A673 (cell line): ENCODE measurements around the gene IL1RAPL2. TPM values are rescaled to one million over a fixed set of nuclear protein-coding genes. Genes with fewer than 3 reads are reported as not detected.

ENCODE experiments used
- BruUV-seq: library from RNA; stranded (reverse); fragments of 400-500 nt; replicated peaks from 2 replicates; lab custom pipeline; 2021; lab: Mats Ljungman, UMichigan
- CTCF ChIA-PET: fragments of 300-600 bp; sonication (Branson Sonifier 250); formaldehyde crosslinking; loops from one replicate; lab custom pipeline; 2022; ENCODE audit warnings: antibody characterized with exemption; lab: Charles Lee
- POLR2A ChIA-PET: fragments of 300-600 bp; sonication (Branson Sonifier 250); formaldehyde crosslinking; loops from one replicate; lab custom pipeline; 2022; ENCODE audit warnings: antibody characterized with exemption; ENCODE audit not compliant: low non-redundant PET; lab: Charles Lee
- DNase-seq: peaks from one replicate; pipeline ENCODE4 v3.0.0-alpha.2; 2015; ENCODE audit warnings: low spot score
- H3K27ac ChIP-seq: fragments of 200-600 bp; sonication (generic); 2 replicates; pipeline ENCODE4 v1.5.1; 2016; ENCODE audit warnings: mixed run types, low read depth, mild to moderate bottlenecking, mixed read lengths, antibody characterized with exemption, low read length; ENCODE audit not compliant: poor library complexity, severe bottlenecking
- H3K27me3 ChIP-seq: fragments of 200-600 bp; sonication (generic); replicated peaks from 2 replicates; pipeline ENCODE4 v1.6.1; 2017; ENCODE audit warnings: mixed run types, low read depth, mild to moderate bottlenecking, mixed read lengths, antibody characterized with exemption, low read length; ENCODE audit not compliant: insufficient read depth, poor library complexity
- H3K36me3 ChIP-seq: fragments of 200-600 bp; sonication (generic); 2 replicates; pipeline ENCODE4 v1.6.1; 2016; ENCODE audit warnings: mixed run types, mild to moderate bottlenecking, mixed read lengths, antibody characterized with exemption, low read length; ENCODE audit not compliant: insufficient read depth, poor library complexity, severe bottlenecking
- H3K4me1 ChIP-seq: fragments of 200-600 bp; sonication (generic); 2 replicates; pipeline ENCODE4 v1.6.1; 2017; ENCODE audit warnings: mixed run types, mild to moderate bottlenecking, mixed read lengths, antibody characterized with exemption, low read length; ENCODE audit not compliant: insufficient read depth, poor library complexity, severe bottlenecking
- H3K4me3 ChIP-seq: fragments of 200-600 bp; sonication (generic); 2 replicates; pipeline ENCODE4 v1.5.1; 2016; ENCODE audit warnings: low read depth, mixed run types, mild to moderate bottlenecking, mixed read lengths, low read length; ENCODE audit not compliant: poor library complexity, severe bottlenecking
- H3K9me3 ChIP-seq: fragments of 200-600 bp; sonication (generic); 2 replicates; pipeline ENCODE4 v1.6.1; 2016; ENCODE audit warnings: mixed run types, low read depth, mild to moderate bottlenecking, mixed read lengths, antibody characterized with exemption, low read length; ENCODE audit not compliant: poor library complexity, severe bottlenecking
- EZH2 ChIP-seq: fragments of 200-600 bp; sonication (generic); IDR thresholded peaks from 2 replicates; pipeline ENCODE4 v1.6.1; 2017; ENCODE audit warnings: borderline replicate concordance, low read depth, mild to moderate bottlenecking, mixed read lengths, antibody characterized with exemption, low read length; ENCODE audit not compliant: poor library complexity, severe bottlenecking
- intact Hi-C: fragments of 100-400 bp; cut with micrococcal nuclease; formaldehyde crosslinking; loops from one replicate; pipeline ENCODE4 v1.10.0; 2022; ENCODE audit not compliant: unreplicated experiment
- total RNA-seq: library from RNA; stranded (reverse); gene quantifications from 2 replicates; pipeline ENCODE4 v1.2.3, GENCODE V29; 2021
- TF ChIP-seq, protein P1 (sequence below): fragments of 300-800, 200-600 bp; sonication (generic); conservative IDR thresholded peaks from 2 replicates; pipeline ENCODE4 v1.5.1; 2017; ENCODE audit warnings: low read depth, mild to moderate bottlenecking, antibody characterized with exemption, low read length, moderate library complexity, mixed read lengths

IL1RAPL2 gene
- total RNA-seq, 1 experiment from 2014 or later: not detected

DNA sequence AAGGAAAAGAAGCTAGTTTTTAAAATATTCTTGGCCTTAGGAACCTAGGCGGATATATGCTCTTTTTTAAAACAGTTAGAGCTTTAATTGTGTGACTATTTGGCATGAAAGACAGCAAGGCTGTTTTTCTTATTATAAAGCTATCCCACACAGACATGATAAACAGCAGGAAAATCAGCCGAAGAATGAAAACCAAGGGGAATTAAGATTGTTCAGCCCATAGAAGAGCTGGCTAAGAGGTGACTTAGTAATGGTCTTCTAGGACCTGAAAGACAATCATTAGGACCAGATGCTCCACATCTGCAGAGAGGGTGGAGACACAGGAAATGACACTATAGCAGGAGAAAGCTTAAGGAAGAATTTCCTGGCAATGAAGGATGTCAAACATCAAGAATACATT lies 1085.0 kb downstream of the IL1RAPL2 start:
- ChIA-PET CTCF (no interaction called here), POLR2A (interaction anchor here (0.6 kb wide), 1 partner anchor 873 kb away, joined by 3 read pairs; no protein-coding TSS in a partner anchor)
- H3K36me3 ChIP-seq: no peaks in the 10 kb centered on the region
- peaks cover 6% of the 10 kb centered on the region for H3K27me3 ChIP-seq
- no peaks in the 10 kb centered on the region for H3K9me3 ChIP-seq
- DNase-seq: no peak
- TF ChIP-seq, protein P1, sequence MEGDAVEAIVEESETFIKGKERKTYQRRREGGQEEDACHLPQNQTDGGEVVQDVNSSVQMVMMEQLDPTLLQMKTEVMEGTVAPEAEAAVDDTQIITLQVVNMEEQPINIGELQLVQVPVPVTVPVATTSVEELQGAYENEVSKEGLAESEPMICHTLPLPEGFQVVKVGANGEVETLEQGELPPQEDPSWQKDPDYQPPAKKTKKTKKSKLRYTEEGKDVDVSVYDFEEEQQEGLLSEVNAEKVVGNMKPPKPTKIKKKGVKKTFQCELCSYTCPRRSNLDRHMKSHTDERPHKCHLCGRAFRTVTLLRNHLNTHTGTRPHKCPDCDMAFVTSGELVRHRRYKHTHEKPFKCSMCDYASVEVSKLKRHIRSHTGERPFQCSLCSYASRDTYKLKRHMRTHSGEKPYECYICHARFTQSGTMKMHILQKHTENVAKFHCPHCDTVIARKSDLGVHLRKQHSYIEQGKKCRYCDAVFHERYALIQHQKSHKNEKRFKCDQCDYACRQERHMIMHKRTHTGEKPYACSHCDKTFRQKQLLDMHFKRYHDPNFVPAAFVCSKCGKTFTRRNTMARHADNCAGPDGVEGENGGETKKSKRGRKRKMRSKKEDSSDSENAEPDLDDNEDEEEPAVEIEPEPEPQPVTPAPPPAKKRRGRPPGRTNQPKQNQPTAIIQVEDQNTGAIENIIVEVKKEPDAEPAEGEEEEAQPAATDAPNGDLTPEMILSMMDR: no peak
- no peak for TF ChIP-seq EZH2
- H3K27ac ChIP-seq: no peak overlapping the region
- no peak overlapping the region for H3K4me3 ChIP-seq
- no peaks in the 10 kb centered on the region for H3K4me1 ChIP-seq
- intact Hi-C loops: no loop called here
- no TSS peak for BruUV-seq

DNA sequence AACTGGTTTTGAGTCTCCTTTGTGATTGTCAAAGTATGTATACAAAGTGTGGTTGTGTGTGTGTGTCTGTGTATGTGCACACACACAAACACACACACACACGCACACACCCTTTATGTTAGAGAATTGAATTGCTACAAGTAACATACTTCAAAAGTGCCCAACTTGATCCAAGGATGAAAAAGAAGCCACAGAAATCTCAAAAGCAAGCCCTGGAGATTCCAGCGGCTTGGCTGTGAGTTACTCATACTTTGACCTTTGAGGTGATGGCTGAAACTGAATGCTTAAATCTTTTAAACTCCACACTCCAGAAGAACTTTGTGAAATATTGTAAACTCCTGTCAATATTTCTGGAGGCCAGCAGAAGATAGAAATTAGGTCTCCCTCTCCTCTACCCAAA lies 1087.9 kb downstream of the IL1RAPL2 start:
- ChIA-PET POLR2A (no interaction called here), CTCF (no interaction called here)
- Histone ChIP-seq H3K9me3 (no peaks in the 10 kb centered on the region), H3K27ac (no peak overlapping the region), H3K4me3 (no peak overlapping the region), H3K4me1 (no peaks in the 10 kb centered on the region), H3K36me3 (no peaks in the 10 kb centered on the region), H3K27me3 (peaks cover 6% of the 10 kb centered on the region)
- TF ChIP-seq, protein P1: no peak
- no peak for TF ChIP-seq EZH2
- intact Hi-C loops: no loop called here
- BruUV-seq: no TSS peak
- no peak for DNase-seq

DNA sequence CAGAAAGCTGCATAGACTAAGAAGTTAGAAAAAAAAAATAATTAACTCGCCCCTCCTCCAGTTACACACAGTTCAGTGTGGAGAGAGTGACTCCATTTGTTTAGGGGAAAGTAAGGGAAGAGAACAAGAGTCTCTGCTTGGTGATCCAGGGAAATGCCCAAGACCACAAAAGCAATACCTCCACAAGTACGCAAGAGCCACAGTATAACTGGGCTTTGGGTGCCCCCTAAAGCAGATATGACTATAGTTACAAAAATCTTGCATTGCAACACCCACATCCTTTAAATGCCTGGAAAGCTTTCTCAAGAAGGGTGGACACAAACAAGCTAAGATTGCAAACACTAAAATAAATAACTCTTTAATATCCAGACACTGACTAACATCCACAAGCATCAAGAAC lies 1092.1 kb downstream of the IL1RAPL2 start:
- POLR2A ChIA-PET: no interaction called here
- CTCF ChIA-PET: no interaction called here
- no peak for DNase-seq
- no peak overlapping the region for H3K4me3 ChIP-seq
- H3K4me1 ChIP-seq: no peaks in the 10 kb centered on the region
- no TSS peak for BruUV-seq
- H3K27ac ChIP-seq: no peak overlapping the region
- peaks cover 2% of the 10 kb centered on the region for H3K27me3 ChIP-seq
- no peak for TF ChIP-seq EZH2
- TF ChIP-seq, protein P1: no peak
- intact Hi-C loops: no loop called here
- H3K9me3 ChIP-seq: no peaks in the 10 kb centered on the region
- no peaks in the 10 kb centered on the region for H3K36me3 ChIP-seq
